PC-3 (cell line): ENCODE data around the gene RXYLT1. TPM values are rescaled to one million over a fixed set of nuclear protein-coding genes. Genes with fewer than 3 reads are reported as not detected.

ENCODE experiments used
- ATAC-seq: fragments of 200-7000 bp; cut with Tn5 transposase; 2 replicates; pipeline ENCODE4 v1.9.1; 2020; ENCODE audit warnings: mild to moderate bottlenecking, moderate library complexity
- BruUV-seq: library from RNA; stranded (reverse); fragments of 400-500 nt; replicated peaks from 2 replicates; lab custom pipeline; 2021; lab: Mats Ljungman, UMichigan
- CTCF ChIA-PET: fragments of 300-600 bp; sonication (Branson Sonifier 250); formaldehyde crosslinking; loops from one replicate; lab custom pipeline; 2022; ENCODE audit warnings: antibody characterized with exemption; lab: Charles Lee
- POLR2A ChIA-PET: fragments of 300-600 bp; sonication (Branson Sonifier 250); formaldehyde crosslinking; loops from one replicate; lab custom pipeline; 2022; ENCODE audit warnings: antibody characterized with exemption; ENCODE audit not compliant: unreplicated experiment; lab: Charles Lee
- DNase-seq: peaks from one replicate; pipeline ENCODE4 v3.0.0-alpha.2; 2015
- H2AFZ ChIP-seq: fragments of 300-600 bp; sonication (generic); 2 replicates; pipeline ENCODE4 v1.6.0; 2016; ENCODE audit warnings: antibody characterized with exemption, low read length
- H3F3A ChIP-seq: fragments of 300-600 bp; sonication (generic); one replicate; pipeline ENCODE4 v1.6.0; 2017; ENCODE audit warnings: antibody characterized with exemption, low read length, control low read depth, mild to moderate bottlenecking; ENCODE audit not compliant: unreplicated experiment
- H3K27ac ChIP-seq: fragments of 300-600 bp; sonication (generic); 2 replicates; pipeline ENCODE4 v1.5.1; 2016; ENCODE audit warnings: mild to moderate bottlenecking, low read length
- H3K27me3 ChIP-seq: fragments of 300-600 bp; sonication (generic); 2 replicates; pipeline ENCODE4 v1.6.1; 2016; ENCODE audit warnings: low read length, mixed read lengths
- H3K36me3 ChIP-seq: fragments of 300-600 bp; sonication (generic); 2 replicates; pipeline ENCODE4 v1.6.1; 2016; ENCODE audit warnings: low read depth, mixed run types, low read length, mixed read lengths
- H3K4me1 ChIP-seq: fragments of 300-600 bp; sonication (generic); 2 replicates; pipeline ENCODE4 v1.5.1; 2016; ENCODE audit warnings: low read length; ENCODE audit not compliant: insufficient read depth
- H3K4me2 ChIP-seq: fragments of 300-600 bp; sonication (generic); 2 replicates; pipeline ENCODE4 v1.6.0; 2016; ENCODE audit warnings: low read length
- H3K4me3 ChIP-seq: fragments of 300-600 bp; sonication (generic); 2 replicates; pipeline ENCODE4 v1.5.1; 2016; ENCODE audit warnings: mild to moderate bottlenecking, low read length, mixed read lengths
- H3K79me2 ChIP-seq: fragments of 300-600 bp; sonication (generic); 2 replicates; pipeline ENCODE4 v1.6.1; 2017; ENCODE audit warnings: low read length, mixed read lengths
- H3K9ac ChIP-seq: fragments of 300-600 bp; sonication (generic); 2 replicates; pipeline ENCODE4 v1.6.0; 2016; ENCODE audit warnings: mild to moderate bottlenecking, low read length
- H3K9me2 ChIP-seq: fragments of 300-600 bp; sonication (generic); replicated peaks from 2 replicates; pipeline ENCODE4 v1.6.1; 2016; ENCODE audit warnings: mixed run types, low read length, mixed read lengths
- H3K9me3 ChIP-seq: fragments of 300-600 bp; sonication (generic); 2 replicates; pipeline ENCODE4 v1.6.1; 2016; ENCODE audit warnings: low read length, mixed read lengths
- H4K20me1 ChIP-seq: fragments of 300-600 bp; sonication (generic); 2 replicates; pipeline ENCODE4 v1.6.1; 2016; ENCODE audit warnings: low read length, mixed read lengths
- CTCF ChIP-seq: fragments of 300-600 bp; sonication (generic); conservative IDR thresholded peaks from 2 replicates; pipeline ENCODE4 v1.5.1; 2017; ENCODE audit warnings: antibody characterized with exemption, low read depth, mild to moderate bottlenecking, low read length
- EZH2 ChIP-seq: fragments of 300-600 bp; sonication (generic); IDR thresholded peaks from one replicate; pipeline ENCODE4 v1.6.1; 2017; ENCODE audit warnings: antibody characterized with exemption, mild to moderate bottlenecking, low read length; ENCODE audit not compliant: unreplicated experiment
- EZH2phosphoT487 ChIP-seq: fragments of 300-600 bp; sonication (generic); IDR thresholded peaks from 2 replicates; pipeline ENCODE4 v1.6.1; 2018; ENCODE audit warnings: mild to moderate bottlenecking, antibody characterized with exemption, low read length, borderline replicate concordance
- intact Hi-C: fragments of 100-400 bp; cut with micrococcal nuclease; formaldehyde crosslinking; loops from 2 replicates; pipeline ENCODE4 v1.9.0; 2023
- total RNA-seq: library from RNA; depleted of rRNA; stranded (reverse); fragments of >200 nt; gene quantifications from 2 replicates; pipeline ENCODE4 v1.2.3, GENCODE V29; 2014

Gene RXYLT1
- total RNA-seq, 1 experiment from 2014 or later = 23.8 TPM

DNA sequence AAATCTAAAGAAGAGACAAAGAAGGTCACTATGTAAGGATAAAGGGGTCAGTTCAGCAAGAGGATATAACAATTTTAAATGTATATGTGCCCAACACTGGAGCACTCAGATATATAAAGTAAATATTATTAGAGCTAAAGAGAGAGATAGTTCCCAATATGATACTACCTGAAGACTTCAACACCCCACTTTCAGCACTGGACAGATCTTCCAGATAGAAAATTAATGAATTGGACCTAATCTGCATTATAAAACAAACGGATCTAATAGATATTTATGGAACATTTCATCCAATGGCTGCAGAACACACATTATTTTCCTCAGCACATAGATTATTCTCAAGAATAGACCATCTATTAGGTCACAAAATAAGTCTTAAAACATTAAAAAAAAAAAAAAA lies 40.7 kb downstream of the RXYLT1 start:
- TF ChIP-seq EZH2 (no peak), CTCF (no peak), EZH2phosphoT487 (no peak)
- CTCF ChIA-PET = no interaction called here
- Histone ChIP-seq H3K4me2 (no peak overlapping the region), H3K36me3 (no peaks in the 10 kb centered on the region), H3K9ac (no peak overlapping the region), H3K4me3 (no peak overlapping the region), H2AFZ (no peak overlapping the region), H3K27ac (no peak overlapping the region), H3K27me3 (no peaks in the 10 kb centered on the region), H4K20me1 (no peaks in the 10 kb centered on the region), H3F3A (no peaks in the 10 kb centered on the region), H3K9me3 (0 out of 2 replicates have a peak, but pooled peaks cover 5% of the 10 kb centered on the region), H3K79me2 (no peaks in the 10 kb centered on the region), H3K9me2 (no peaks in the 10 kb centered on the region), H3K4me1 (peaks cover 8% of the 10 kb centered on the region)
- no TSS peak for BruUV-seq
- ATAC-seq (no peak), DNase-seq (no peak)
- POLR2A ChIA-PET = no interaction called here
- intact Hi-C loops = no loop called here

GRCh38 chr12:63821781-63822251 lies 42.1 kb downstream of the RXYLT1 start:
- Histone ChIP-seq H3K4me2 (no peak overlapping the region), H3K9me3 (0 out of 2 replicates have a peak, but pooled peaks cover 5% of the 10 kb centered on the region), H3K36me3 (no peaks in the 10 kb centered on the region), H3F3A (no peaks in the 10 kb centered on the region), H3K4me1 (no peaks in the 10 kb centered on the region), H3K9me2 (no peaks in the 10 kb centered on the region), H2AFZ (no peak overlapping the region), H3K9ac (no peak overlapping the region), H3K4me3 (no peak overlapping the region), H3K27ac (no peak overlapping the region), H4K20me1 (no peaks in the 10 kb centered on the region), H3K27me3 (no peaks in the 10 kb centered on the region), H3K79me2 (no peaks in the 10 kb centered on the region)
- no peak for TF ChIP-seq EZH2phosphoT487
- TF ChIP-seq CTCF = no peak
- TF ChIP-seq EZH2 = no peak
- ChIA-PET POLR2A (no interaction called here), CTCF (interaction anchor here (0.6 kb wide), 1 partner anchor 856 kb away, joined by 9 read pairs; no protein-coding TSS in a partner anchor)
- no peak for DNase-seq
- no peak for ATAC-seq
- intact Hi-C loops = no loop called here
- no TSS peak for BruUV-seq

- H3K9ac ChIP-seq = no peak overlapping the region
- no peak overlapping the region for H3K4me2 ChIP-seq
- ChIA-PET POLR2A (no interaction called here), CTCF (interaction anchor here (0.6 kb wide), 1 partner anchor 857 kb away, joined by 9 read pairs; no protein-coding TSS in a partner anchor)
- no peak overlapping the region for H2AFZ ChIP-seq
- H3F3A ChIP-seq = no peaks in the 10 kb centered on the region
- ATAC-seq (no peak), DNase-seq (no peak)
- no peaks in the 10 kb centered on the region for H3K9me2 ChIP-seq
- TF ChIP-seq EZH2phosphoT487 (no peak), EZH2 (no peak), CTCF (no peak)
- H3K9me3 ChIP-seq = 0 out of 2 replicates have a peak, but pooled peaks cover 5% of the 10 kb centered on the region
- no peaks in the 10 kb centered on the region for H4K20me1 ChIP-seq
- H3K4me1 ChIP-seq = no peaks in the 10 kb centered on the region
- intact Hi-C loops = no loop called here
- H3K27me3 ChIP-seq = no peaks in the 10 kb centered on the region
- no peaks in the 10 kb centered on the region for H3K79me2 ChIP-seq
- BruUV-seq = no TSS peak
- no peak overlapping the region for H3K27ac ChIP-seq
- no peaks in the 10 kb centered on the region for H3K36me3 ChIP-seq
- H3K4me3 ChIP-seq = no peak overlapping the region
Observed at GRCh38 chr12:63822352-63822751, 42.6 kb downstream of the RXYLT1 start.
